ENCODE measurements around the gene TIAM1.

The TIAM1 gene

DNA sequence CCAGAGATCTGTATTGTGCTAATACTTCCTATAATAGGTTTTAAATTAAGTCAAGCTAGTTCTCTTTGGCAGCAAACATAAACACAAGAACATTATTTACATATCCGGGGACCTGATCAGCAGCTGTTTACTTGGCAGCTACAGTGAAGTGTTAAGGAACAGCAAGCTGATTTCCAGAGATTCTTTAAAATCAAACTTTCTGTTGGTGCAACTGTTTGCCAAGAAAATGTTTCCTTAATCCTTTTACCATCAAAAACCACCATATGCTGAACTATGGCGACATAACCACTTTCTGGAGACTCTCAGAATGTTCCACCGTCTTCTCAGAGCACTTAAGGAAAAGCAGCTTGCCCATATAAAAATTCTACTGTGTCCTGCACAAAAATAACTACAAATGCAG is 198.8 kb downstream of the TIAM1 start:
- in situ Hi-C loops (cut with MboI; ENCODE audit: low sequenced_read_pairs), result no loop called here

DNA sequence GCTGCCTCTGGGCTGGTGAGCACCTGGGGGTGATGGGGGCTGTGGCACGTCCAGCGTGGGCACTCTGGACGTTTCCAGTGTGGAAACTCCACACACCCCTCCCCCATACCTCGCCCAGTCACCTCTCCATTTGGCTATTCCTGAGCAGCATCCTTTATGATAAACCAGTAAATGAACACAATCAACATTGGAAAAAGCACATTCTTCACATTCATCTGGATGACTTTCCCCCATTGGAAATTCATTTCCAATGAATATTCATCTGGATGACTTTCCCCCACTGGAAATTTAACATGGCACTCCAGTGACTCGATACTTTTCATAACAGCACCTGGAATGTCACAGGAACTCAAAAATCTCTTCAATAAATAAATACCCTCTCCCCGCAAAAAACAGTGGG is 201.0 kb downstream of the TIAM1 start:
- in situ Hi-C loops (cut with MboI; ENCODE audit: low sequenced_read_pairs), result no loop called here

DNA sequence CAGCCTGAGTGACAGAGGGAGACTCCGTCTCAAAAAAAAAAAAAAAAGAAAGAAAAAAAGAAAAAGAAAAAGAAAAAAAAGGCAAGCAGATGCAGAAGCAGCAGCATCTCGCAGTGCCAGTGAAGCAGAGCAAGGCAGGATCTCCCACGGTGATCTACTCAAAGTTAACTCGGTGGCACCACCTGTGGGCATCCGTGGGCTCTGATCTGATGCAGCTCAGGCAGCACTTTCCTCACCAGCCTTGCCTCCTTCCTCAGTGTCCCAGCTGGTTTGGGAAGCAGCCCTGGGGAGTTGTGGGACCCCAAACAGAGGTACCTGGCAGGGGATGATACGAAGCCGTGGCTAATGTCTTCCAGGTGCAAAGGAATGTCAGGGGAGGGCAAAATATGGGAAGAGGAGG is 201.5 kb downstream of the TIAM1 start:
- in situ Hi-C loops (cut with MboI; ENCODE audit: low sequenced_read_pairs), result no loop called here

DNA sequence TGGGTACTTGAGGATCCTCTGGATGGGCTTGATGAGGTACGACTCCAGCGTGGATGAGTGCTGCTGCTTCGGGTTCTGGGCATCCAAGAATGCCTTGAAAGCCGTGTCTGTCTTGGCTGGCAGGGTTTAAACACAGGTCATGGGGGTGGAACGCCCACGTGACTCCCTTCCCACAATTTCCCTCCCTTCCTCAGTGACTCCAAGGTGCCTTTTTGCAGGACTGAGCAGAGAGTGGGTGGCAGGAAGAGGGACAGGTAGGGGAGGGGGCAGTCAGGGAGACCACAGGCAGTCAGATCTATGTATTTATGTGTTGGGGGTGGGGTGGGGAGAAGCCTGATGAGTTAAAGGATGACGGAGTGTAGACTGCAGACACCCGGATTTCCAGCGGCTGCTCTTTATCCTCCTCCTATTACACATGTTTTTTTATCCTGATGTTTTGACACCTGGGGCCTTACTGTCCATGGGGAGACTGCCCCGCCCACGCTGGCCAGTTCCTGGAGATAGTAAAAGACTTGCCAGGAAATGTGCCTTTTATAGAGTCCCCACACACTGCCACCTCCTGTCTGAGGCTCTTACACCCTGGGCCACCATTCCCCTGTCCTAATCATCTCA is 202.6 kb downstream of the TIAM1 start:
- in situ Hi-C loops (cut with MboI; ENCODE audit: low sequenced_read_pairs), result no loop called here

DNA sequence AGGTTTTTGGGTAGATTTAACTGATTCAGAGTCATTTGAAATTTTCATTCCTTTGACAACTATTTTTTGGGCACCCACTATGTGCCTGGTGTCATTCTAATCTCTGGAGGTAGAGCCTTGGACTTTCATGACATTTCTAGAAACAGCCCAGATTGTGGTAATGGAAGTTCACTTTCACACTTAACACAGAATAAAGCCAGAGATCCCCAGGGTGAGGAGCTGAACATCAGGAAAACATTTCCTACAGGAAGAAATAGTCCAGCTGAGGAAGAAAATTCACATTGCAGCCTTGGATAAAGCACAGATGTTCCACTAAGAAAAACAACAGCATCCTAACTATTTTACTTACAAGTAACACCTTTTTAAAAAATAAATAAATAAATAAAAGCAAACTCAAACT is 203.4 kb downstream of the TIAM1 start:
- in situ Hi-C loops (cut with MboI; ENCODE audit: low sequenced_read_pairs), result no loop called here

DNA sequence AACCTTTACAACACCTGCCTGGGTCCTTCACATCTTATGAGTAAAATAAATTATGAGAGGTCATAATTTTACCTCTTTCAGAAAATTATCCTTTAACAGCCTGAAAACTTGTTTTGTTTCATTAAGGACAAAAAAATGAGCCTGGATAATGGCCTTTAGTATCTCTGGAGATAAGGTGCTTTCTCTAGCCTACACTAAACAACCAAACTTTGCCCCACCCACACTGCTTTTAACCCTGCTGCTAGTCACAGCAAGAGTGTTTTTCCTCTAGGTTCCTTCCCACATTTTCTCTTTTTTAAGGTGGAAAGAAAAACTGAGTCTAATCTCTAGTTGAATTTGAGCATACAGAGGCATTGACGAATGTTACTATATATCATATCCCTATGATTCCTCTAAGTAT is 204.0 kb downstream of the TIAM1 start:
- in situ Hi-C loops (cut with MboI; ENCODE audit: low sequenced_read_pairs), result no loop called here

DNA sequence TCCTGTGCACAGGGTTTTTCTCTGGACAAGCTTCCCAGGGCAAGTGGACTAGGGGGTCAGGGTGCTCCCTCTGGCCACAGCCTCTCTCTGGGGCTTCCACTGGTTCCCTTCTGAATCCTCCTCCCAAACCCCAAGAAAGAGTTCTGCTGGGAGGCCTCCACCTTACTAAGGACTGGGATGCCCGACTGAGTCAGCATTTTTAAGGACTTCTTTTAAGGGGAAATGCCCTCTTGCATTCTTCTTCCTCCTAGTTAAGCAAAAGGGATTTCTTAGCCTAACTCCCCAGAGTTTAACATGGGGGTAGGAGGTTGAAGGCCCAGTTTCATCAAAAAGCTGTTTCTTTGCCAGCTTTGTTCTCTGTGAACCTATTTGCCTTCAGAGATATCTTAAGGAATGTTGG is 206.1 kb downstream of the TIAM1 start:
- in situ Hi-C loops (cut with MboI; ENCODE audit: low sequenced_read_pairs), result no loop called here

DNA sequence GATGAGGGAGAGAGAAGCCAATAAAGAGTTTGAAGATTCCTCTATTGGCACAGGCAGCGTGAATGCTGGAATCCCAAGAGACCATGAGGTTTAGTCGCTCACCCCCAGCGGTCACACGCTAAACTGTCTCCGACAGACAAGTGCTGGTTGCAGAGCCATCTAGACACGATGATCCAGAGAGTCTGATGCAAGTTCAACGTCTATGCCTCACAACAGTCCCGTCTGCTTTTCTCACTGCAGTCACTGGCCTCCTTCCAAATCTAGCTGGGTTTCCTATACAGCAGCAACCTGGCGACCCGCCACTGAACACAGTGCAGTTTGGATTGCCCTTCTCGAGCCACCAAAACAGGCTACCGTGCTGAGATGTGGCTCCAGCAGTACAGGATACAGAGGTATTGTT is 207.2 kb downstream of the TIAM1 start:
- in situ Hi-C loops (cut with MboI; ENCODE audit: low sequenced_read_pairs), result no loop called here

DNA sequence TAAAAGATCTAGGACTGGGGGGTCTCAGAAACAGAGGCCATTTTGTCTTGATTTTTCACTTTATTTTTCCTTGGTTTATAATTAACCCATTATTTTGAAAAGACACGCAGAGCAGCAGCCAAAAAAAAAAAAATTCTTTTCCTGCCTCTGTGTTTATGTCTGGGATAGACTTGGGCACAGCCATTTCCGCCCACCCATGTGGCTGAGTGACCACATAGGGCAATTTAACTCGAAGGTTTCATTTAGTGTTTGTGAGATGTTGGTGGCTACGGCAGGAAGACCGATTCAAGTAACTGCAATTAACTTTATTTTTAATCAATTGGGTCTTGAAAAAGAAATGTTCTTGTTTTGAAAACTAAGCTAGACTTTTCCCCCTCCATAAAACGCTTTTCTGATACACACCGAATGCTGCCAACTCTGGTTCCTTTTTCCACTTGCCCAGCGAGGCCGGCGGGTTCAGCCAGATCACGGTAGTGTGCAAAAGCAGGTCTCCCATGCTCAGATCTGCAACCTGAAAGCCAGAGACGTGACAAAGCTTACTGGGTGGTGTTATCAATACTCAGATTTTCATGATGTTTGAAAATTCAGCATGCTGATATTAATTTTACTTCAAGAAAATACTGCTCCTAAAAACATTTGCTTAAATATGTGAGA is 208.4 kb downstream of the TIAM1 start:
- in situ Hi-C loops (cut with MboI; ENCODE audit: low sequenced_read_pairs), result no loop called here

DNA sequence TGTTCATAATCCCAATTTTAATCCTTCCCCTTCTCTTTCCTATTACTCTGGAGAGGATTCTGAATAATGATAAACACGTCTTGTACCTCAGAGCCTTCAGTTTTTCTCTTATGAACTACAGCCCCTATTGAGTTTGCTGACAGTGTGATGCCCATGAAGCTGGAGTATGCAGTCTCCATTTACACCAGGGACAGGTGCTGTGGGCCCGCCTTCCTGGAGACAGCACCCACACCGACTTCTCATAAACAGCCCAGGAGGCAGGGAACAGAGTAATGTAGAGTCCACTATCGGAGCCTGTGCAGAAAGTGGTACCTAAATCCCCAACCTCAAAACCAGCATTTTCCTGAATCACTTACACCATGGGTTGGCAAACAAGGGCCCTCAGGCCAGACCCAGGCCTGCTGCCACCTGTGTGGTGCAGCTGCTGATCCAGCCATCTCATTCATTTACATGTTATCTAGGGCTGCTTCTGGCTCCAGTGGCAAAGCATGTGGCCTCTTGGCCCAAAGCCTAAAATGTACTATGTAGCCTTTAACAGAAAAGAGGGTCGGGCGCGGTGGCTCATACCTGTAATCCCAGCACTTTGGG is 210.7 kb downstream of the TIAM1 start:
- in situ Hi-C loops (cut with MboI; ENCODE audit: low sequenced_read_pairs), result no loop called here

DNA sequence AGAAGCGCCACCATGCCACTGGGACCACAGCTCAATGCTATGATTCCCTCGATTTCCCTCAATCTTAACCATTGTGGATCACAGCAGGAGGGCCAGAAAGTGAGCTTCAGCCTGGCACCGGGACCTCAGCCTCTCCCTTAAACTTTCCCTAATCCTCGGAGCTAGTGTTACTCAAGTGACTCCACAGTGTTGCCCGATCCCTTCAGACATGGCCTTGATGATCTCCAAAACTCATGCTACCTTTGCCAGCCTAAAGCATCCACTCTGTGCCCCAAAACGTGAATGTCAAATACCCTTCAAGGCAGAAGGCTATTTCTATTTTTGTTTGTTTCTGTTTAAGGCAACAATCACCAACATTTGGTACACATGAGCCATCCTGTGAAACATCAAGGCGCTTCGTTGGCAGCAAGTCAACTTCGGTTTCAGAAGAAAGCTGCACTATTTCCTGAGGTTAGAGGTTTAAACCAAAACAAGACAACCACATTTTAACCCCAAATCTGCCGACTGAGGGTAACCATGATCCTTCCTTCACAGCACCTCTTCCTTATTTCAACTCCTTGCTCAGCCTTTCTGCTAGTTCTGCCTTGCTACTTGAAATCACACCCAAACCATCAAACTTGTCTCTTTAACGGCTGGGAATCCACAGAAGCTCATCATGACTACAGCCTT is 211.4 kb downstream of the TIAM1 start:
- in situ Hi-C loops (cut with MboI; ENCODE audit: low sequenced_read_pairs), result no loop called here

DNA sequence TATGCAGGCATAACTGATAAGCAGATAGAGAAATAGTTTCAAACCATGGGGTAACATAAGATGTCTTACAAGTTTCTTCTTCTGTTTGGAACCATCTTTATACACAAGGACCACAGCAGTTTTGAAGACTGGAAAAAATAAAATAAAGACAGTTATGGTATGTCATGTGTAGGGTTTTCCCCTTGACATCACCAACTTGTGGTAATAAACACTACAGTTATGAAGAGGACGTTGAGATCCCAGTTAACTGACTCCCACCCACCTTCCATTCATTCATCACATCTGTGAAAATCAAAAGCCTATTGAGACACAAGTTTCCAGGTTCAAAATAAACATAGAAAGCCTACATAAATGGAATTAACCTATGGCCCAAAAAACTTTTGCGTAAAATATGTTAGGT is 213.2 kb downstream of the TIAM1 start:
- in situ Hi-C loops (cut with MboI; ENCODE audit: low sequenced_read_pairs), result no loop called here

DNA sequence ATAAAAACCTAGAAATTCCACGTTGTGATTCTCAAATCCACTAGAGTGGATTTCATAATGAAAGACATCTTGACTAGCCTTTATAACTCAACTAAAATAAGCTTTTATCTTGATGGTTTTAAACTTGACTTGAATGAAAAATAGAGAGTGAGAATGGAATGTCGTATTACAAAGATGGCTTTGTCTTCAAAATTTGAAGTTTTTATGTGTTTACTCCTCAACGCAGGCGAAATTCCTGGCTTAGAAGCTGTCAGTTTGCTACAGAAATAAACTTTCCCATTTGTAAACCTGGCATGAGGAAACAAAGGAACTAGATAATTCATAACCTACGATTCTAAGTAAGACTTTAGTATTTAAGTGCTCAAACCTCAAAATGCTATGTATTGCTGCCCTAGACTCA is 215.8 kb downstream of the TIAM1 start:
- in situ Hi-C loops (cut with MboI; ENCODE audit: low sequenced_read_pairs), result no loop called here

DNA sequence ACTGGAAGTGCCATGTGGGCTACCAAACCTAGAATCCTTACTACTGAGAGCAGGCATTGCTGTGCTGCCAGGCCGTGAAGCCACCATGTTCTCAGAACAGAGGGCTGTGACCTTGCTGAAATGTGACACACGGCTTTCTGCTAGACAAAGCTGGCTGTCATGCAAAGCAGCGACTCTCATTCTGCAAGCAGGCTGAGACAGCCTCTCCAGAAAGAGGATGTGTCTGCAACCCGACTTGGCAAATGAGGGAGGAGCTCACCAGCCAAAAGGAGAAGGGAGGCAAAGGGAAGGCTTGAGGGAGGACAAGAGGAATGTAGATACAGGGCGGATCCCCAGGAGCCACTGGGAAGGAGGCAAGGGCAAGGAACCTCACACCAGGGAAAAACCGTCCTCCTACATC is 220.1 kb downstream of the TIAM1 start:
- in situ Hi-C loops (cut with MboI; ENCODE audit: low sequenced_read_pairs), result no loop called here

DNA sequence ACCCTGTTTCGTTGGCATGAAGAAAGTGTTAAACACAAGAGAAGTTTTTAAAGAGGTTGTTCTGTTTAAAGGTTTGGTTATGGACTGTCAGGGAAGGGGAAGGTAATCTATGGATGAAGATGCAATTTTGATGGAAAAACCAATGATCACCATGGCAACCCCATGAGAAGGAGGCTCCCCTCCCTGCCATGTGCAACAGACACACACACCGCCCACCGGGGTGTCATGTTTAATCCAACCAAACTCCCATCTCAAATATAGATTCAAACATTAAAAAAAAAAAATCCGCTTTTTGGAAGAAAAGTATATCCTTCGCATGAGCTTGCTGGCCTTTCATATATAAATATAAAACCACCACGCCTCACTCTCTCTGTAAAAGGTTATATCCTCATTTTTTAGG is 224.9 kb downstream of the TIAM1 start:
- in situ Hi-C loops (cut with MboI; ENCODE audit: low sequenced_read_pairs), result no loop called here

DNA sequence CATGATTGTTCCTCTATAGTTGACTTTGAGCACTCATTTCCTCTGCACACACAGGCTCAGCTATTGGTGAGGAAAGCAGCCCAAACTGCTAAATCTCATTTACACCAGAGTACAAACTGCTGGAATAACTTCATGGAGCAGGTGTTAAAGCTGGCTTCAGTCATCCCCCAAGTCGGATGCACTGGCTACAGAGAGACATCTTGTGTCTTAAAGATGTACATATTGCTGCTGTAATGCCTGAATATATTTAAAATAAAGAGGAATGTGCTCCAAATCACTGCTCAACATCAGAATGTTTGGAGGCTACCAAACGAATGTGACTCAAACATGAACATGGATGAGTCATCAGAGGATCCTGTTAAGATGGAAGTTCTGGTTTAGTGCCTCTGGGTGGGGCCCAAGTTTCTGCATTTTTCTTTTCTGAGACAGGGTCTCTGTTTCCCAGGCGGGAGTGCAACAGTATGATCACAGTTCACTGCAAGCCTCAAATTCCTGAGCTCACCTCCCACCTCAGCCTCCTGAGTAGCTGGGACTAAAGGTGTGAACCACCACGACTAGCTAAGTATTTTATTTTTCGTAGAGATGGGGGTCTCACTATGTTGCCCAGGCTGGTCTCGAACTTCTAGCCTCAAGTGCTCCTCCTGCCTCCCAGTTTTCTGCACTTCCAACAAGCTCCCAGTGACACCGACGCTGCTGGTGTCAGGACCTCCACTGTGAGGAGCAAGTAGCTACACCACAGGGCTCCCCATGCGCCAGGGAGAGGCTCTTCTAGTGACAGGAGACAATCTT is 226.7 kb downstream of the TIAM1 start:
- in situ Hi-C loops (cut with MboI; ENCODE audit: low sequenced_read_pairs), result no loop called here

DNA sequence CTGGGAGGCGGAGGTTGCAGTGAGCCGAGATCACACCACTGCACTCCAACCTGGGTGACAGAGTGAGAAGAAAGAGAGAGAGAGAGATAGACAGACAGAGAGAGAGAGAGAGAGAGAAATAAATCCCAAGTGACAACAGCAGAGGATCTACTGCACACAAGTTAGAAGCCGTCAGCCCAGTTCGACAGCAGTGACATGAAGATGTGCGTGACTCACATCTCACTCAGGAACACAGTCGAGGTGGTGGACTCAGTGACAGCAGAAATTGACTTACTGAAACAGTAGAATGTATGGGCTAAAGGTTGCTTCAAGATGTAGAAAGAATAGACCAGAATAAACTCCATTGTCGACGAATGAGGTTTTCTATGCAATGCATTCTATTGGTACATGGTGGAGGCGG is 228.8 kb downstream of the TIAM1 start:
- in situ Hi-C loops (cut with MboI; ENCODE audit: low sequenced_read_pairs), result no loop called here

DNA sequence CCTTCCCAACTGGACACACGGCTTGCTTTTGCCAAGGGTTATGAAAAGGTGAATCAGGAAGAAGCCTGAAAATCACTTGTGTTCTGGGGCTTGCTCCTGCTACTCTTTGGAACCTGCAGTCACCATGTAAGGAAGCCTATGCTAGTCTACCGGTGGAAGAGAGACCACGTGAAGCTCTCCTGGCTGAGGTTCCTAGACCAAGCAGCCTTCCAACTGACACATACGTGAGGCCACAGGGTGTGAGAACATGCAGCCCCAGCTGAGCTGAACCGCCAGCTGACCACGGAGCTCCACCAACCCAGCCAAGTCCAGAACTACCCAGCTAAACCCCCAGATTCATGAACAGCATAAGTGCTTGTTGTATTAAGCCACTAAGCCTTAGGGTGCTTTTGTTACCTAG is 233.0 kb downstream of the TIAM1 start:
- in situ Hi-C loops (cut with MboI; ENCODE audit: low sequenced_read_pairs), result no loop called here

DNA sequence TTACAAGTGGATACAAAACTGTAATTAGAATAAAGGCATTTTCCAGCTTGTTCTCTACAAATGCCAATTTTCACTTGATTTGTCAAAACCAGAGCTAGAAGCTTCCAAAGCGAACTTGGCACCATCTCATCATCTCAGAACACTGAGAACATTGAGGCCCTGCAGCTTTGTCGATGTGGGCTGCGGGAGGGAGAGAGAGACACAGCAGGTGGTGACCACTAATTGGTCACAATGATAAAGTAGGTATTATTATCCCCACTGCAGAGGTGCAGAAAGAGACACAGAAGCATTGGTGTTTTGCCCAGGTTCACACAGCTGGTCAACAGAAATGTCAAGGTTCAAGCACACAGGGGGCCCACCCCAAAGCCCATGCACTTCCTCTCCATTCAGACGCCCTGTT is 233.6 kb downstream of the TIAM1 start:
- in situ Hi-C loops (cut with MboI; ENCODE audit: low sequenced_read_pairs), result no loop called here

DNA sequence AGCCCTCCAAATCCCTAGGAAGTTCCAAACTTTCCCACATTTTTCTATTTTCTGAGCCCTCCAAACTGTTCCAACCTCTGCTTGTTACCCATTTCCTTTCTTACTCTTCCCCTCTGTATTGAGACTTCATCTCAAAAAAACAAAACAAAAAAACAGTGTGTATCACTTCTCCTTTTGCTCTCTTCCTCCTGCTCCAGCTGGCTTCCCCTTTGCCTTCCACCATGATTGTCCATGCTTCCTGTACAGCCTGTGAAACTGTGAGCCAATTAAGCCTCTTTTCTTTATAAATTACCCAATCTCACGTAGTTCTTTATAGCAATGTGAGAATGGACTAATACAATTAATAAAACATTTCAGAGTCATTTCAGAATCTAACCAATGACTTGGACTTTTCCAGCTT is 236.2 kb downstream of the TIAM1 start:
- in situ Hi-C loops (cut with MboI; ENCODE audit: low sequenced_read_pairs), result no loop called here

DNA sequence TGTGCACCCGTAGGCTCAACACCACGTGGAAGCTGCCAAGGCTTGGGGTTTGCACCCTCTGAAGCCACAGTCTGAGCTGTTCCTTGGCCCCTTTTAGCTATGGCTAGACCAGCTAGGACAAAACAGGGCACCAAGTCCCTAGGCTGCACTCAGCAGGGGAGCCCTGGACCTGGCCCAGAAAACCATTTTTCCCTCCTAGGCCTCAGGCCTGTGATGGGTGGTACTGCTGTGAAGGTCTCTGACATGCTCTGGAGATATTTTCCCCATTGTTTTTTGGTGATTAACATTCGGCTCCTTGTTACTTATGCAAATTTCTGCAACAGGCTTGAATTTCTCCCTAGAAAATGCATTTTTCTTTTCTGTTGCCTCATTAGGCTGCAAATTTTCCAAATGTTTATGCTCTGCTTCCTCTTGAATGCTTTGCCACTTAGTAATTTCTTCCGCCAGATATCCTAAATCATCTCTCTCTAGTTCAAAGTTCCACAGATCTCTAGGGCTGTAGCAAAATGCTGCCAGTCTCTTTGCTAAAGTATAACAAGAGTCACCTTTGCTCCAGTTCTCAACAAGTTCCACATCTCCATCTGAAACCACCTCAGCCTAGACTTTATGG is 236.8 kb downstream of the TIAM1 start:
- in situ Hi-C loops (cut with MboI; ENCODE audit: low sequenced_read_pairs), result no loop called here
